DOHH2 (cell line): ENCODE measurements around the gene ADTRP.

Experiments used
- H3F3A ChIP-seq: fragments of 200-600 bp; sonication (generic), shearing (Covaris generic); 2 replicates; pipeline ENCODE4 v1.6.0; 2016; ENCODE audit warnings: antibody characterized with exemption, mild to moderate bottlenecking; ENCODE audit not compliant: control insufficient read depth, insufficient read depth
- H3K27ac ChIP-seq: fragments of 200-600 bp; sonication (generic); 2 replicates; pipeline ENCODE4 v1.5.1; 2014; ENCODE audit warnings: low read depth, mild to moderate bottlenecking, low read length, moderate library complexity
- H3K27me3 ChIP-seq: fragments of 200-600 bp; sonication (generic); 2 replicates; pipeline ENCODE4 v1.6.1; 2014; ENCODE audit warnings: mild to moderate bottlenecking, low read length, mixed read lengths; ENCODE audit not compliant: control insufficient read depth
- H3K36me3 ChIP-seq: fragments of 200-600 bp; sonication (generic); 2 replicates; pipeline ENCODE4 v1.6.1; 2014; ENCODE audit warnings: mild to moderate bottlenecking, low read length, moderate library complexity, mixed read lengths; ENCODE audit not compliant: control insufficient read depth
- H3K4me1 ChIP-seq: fragments of 200-600 bp; sonication (generic); 2 replicates; pipeline ENCODE4 v1.6.1; 2014; ENCODE audit warnings: mild to moderate bottlenecking, low read length, mixed read lengths; ENCODE audit not compliant: control insufficient read depth
- H3K4me2 ChIP-seq: fragments of 200-600 bp; sonication (generic); 2 replicates; pipeline ENCODE4 v1.6.0; 2014; ENCODE audit warnings: mild to moderate bottlenecking, low read length, moderate library complexity
- H3K4me3 ChIP-seq: fragments of 200-600 bp; sonication (generic); 2 replicates; pipeline ENCODE4 v1.5.1; 2014; ENCODE audit warnings: mild to moderate bottlenecking, low read length, mixed read lengths
- H3K79me2 ChIP-seq: fragments of 200-600 bp; sonication (generic); 2 replicates; pipeline ENCODE4 v1.6.1; 2014; ENCODE audit warnings: mild to moderate bottlenecking, low read length, mixed read lengths; ENCODE audit not compliant: control insufficient read depth
- H3K9me2 ChIP-seq: fragments of 200-600 bp; sonication (generic); replicated peaks from 2 replicates; pipeline ENCODE4 v1.6.1; 2014; ENCODE audit warnings: mild to moderate bottlenecking, low read length, mixed read lengths; ENCODE audit not compliant: control insufficient read depth
- H3K9me3 ChIP-seq: fragments of 200-600 bp; sonication (generic); 2 replicates; pipeline ENCODE4 v1.6.1; 2014; ENCODE audit warnings: antibody characterized with exemption, low read length, mixed read lengths; ENCODE audit not compliant: control insufficient read depth, insufficient read depth
- H4K20me1 ChIP-seq: fragments of 200-600 bp; sonication (generic); 2 replicates; pipeline ENCODE4 v1.6.0; 2014; ENCODE audit warnings: low read depth, mild to moderate bottlenecking, antibody characterized with exemption, low read length, moderate library complexity; ENCODE audit not compliant: control insufficient read depth, insufficient read depth
- EZH2phosphoT487 ChIP-seq: fragments of 200-600 bp; sonication (generic); IDR thresholded peaks from 2 replicates; pipeline ENCODE4 v1.6.1; 2017; ENCODE audit warnings: borderline replicate concordance, mild to moderate bottlenecking, antibody characterized with exemption, low read length, moderate library complexity, mixed read lengths
- TF ChIP-seq, protein P1 (sequence below): fragments of 200-600 bp; sonication (generic); IDR thresholded peaks from one replicate; pipeline ENCODE4 v1.5.1; 2014; ENCODE audit warnings: antibody characterized with exemption, mild to moderate bottlenecking, low read depth, low read length; ENCODE audit not compliant: poor library complexity, severe bottlenecking

ADTRP gene

DNA sequence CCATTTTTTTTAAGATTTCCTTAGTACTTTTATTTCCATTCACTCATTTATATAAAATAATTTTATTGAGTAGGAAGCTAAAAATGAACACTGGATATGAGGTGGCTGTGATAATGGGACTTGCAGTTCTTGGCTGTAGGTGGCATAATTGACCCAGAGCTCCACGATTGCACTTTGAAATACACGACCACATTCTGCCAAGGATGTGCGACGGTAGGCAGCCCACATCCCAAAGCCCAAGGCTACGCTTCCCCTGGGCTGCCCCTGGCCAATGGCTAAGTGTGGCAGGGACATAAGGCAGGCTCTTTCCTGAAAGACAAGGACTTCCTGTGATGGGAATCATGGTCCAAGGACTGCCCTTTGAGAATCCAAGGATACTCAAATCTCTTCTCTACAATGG, 43.7 kb upstream of the ADTRP start:
- Histone ChIP-seq H3K27me3 (0 out of 2 replicates have a peak, but pooled peaks cover 5% of the 10 kb centered on the region), H3K27ac (no peak overlapping the region), H4K20me1 (no peaks in the 10 kb centered on the region), H3K9me2 (no peaks in the 10 kb centered on the region), H3K79me2 (no peaks in the 10 kb centered on the region), H3K4me1 (no peaks in the 10 kb centered on the region), H3K4me2 (no peak overlapping the region), H3K36me3 (no peaks in the 10 kb centered on the region), H3K9me3 (no peaks in the 10 kb centered on the region), H3F3A (no peaks in the 10 kb centered on the region), H3K4me3 (no peak overlapping the region)
- TF ChIP-seq EZH2phosphoT487, result no peak
- TF ChIP-seq, protein P1, sequence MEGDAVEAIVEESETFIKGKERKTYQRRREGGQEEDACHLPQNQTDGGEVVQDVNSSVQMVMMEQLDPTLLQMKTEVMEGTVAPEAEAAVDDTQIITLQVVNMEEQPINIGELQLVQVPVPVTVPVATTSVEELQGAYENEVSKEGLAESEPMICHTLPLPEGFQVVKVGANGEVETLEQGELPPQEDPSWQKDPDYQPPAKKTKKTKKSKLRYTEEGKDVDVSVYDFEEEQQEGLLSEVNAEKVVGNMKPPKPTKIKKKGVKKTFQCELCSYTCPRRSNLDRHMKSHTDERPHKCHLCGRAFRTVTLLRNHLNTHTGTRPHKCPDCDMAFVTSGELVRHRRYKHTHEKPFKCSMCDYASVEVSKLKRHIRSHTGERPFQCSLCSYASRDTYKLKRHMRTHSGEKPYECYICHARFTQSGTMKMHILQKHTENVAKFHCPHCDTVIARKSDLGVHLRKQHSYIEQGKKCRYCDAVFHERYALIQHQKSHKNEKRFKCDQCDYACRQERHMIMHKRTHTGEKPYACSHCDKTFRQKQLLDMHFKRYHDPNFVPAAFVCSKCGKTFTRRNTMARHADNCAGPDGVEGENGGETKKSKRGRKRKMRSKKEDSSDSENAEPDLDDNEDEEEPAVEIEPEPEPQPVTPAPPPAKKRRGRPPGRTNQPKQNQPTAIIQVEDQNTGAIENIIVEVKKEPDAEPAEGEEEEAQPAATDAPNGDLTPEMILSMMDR, result no peak

DNA sequence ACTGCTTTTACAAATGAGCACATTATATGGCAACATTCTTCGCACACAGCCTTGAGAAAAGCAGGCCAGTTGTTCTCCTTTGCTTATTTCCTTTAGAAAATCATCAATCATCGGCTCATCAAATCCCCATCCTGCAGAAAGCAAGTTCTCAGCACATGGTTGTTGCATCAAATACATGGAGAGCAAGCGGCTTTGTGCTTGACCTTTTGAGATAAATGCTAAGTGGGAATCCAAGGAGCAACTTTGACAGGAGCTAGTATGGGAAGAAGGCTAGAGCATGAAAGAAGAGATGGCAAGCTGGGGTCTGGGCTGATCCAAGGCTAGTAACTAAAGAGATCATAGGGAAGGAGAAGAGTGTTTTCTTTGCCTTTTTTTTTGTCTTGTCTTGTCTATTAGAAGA, 43.2 kb upstream of the ADTRP start:
- Histone ChIP-seq H3K4me2 (no peak overlapping the region), H4K20me1 (no peaks in the 10 kb centered on the region), H3K79me2 (no peaks in the 10 kb centered on the region), H3K27ac (no peak overlapping the region), H3K27me3 (0 out of 2 replicates have a peak, but pooled peaks cover 5% of the 10 kb centered on the region), H3K9me2 (no peaks in the 10 kb centered on the region), H3F3A (no peaks in the 10 kb centered on the region), H3K4me1 (no peaks in the 10 kb centered on the region), H3K36me3 (no peaks in the 10 kb centered on the region), H3K9me3 (no peaks in the 10 kb centered on the region), H3K4me3 (no peak overlapping the region)
- no peak for TF ChIP-seq EZH2phosphoT487
- TF ChIP-seq, protein P1, result no peak

DNA sequence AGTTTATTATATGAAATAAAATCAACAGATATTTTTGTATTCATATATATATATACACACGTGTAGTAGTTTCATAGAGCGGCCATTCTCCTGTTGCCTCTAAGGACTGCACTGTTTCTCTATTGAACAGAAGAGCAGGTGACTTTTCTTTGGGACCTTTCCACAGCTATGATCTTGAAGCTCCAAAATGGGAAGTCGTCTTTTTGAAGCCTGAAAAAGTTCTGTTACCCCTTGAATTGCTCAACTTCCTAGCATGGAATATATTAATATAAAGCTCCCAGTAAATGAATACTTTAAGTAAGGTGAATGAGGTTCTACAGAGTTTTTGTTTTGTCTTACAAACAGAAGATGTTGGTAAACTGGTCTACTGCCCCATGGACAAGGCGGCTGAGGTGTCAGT, 42.2 kb upstream of the ADTRP start:
- no peak overlapping the region for H3K4me2 ChIP-seq
- no peaks in the 10 kb centered on the region for H3K36me3 ChIP-seq
- 0 out of 2 replicates have a peak, but pooled peaks cover 5% of the 10 kb centered on the region for H3K27me3 ChIP-seq
- H3K9me2 ChIP-seq, result no peaks in the 10 kb centered on the region
- H3K27ac ChIP-seq, result no peak overlapping the region
- TF ChIP-seq, protein P1, result no peak
- no peak for TF ChIP-seq EZH2phosphoT487
- H3K79me2 ChIP-seq, result no peaks in the 10 kb centered on the region
- no peaks in the 10 kb centered on the region for H3F3A ChIP-seq
- H3K4me1 ChIP-seq, result no peaks in the 10 kb centered on the region
- H3K9me3 ChIP-seq, result no peaks in the 10 kb centered on the region
- no peak overlapping the region for H3K4me3 ChIP-seq
- no peaks in the 10 kb centered on the region for H4K20me1 ChIP-seq

DNA sequence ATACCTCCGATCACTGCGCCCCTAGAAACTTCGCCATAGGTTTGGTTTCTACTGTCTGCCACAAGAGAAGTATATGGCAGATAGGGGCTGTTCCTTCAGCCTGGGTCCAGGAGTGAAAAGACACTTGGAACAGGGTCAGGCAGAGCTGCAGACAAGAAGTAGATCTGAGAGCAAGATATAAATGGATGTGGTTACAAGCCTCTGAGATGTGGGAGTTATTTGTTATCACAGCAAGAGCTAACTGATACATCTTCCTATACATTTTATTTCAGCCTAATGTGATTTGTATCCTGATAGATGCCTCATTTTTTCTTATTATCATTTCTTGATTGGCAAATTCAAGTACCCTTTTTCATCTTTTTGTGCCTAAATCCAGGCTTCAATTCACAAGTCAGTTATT, 40.9 kb upstream of the ADTRP start:
- Histone ChIP-seq H3K9me2 (no peaks in the 10 kb centered on the region), H3K4me3 (no peak overlapping the region), H3K36me3 (no peaks in the 10 kb centered on the region), H3K4me2 (no peak overlapping the region), H3K79me2 (no peaks in the 10 kb centered on the region), H3F3A (no peaks in the 10 kb centered on the region), H3K27me3 (no peaks in the 10 kb centered on the region), H4K20me1 (no peaks in the 10 kb centered on the region), H3K4me1 (no peaks in the 10 kb centered on the region), H3K9me3 (no peaks in the 10 kb centered on the region), H3K27ac (no peak overlapping the region)
- no peak for TF ChIP-seq EZH2phosphoT487
- TF ChIP-seq, protein P1, result no peak
